Gastrocnemius medialis (tissue), 4 donors: ENCODE measurements around the gene SSH3.

ENCODE experiments used
- POLR2A ChIP-seq, 2 donors: fragments of 450-650 bp; IDR thresholded peaks; one replicate each; pipeline ENCODE4 v1.6.1; 2017; ENCODE audit warnings: antibody characterized with exemption in 2 of 2, mild to moderate bottlenecking in 2 of 2, moderate library complexity in 2 of 2
- TF ChIP-seq, protein P1 (sequence below), 5 experiments: fragments of 450-650 bp in 3 of 5; fragments of 200-600 bp in 2 of 5; sonication (generic) in 2 of 5; IDR thresholded peaks in 4 of 5; conservative IDR thresholded peaks in 1 of 5; 1 replicate in 4 of 5; 2 replicates in 1 of 5; pipeline ENCODE4 v1.5.1; 2016 to 2019; ENCODE audit warnings: antibody characterized with exemption in 5 of 5, mild to moderate bottlenecking in 3 of 5, moderate library complexity in 3 of 5

GRCh38 chr11:67337257-67337656, 33.9 kb downstream of the SSH3 start:
- TF ChIP-seq, protein P1, sequence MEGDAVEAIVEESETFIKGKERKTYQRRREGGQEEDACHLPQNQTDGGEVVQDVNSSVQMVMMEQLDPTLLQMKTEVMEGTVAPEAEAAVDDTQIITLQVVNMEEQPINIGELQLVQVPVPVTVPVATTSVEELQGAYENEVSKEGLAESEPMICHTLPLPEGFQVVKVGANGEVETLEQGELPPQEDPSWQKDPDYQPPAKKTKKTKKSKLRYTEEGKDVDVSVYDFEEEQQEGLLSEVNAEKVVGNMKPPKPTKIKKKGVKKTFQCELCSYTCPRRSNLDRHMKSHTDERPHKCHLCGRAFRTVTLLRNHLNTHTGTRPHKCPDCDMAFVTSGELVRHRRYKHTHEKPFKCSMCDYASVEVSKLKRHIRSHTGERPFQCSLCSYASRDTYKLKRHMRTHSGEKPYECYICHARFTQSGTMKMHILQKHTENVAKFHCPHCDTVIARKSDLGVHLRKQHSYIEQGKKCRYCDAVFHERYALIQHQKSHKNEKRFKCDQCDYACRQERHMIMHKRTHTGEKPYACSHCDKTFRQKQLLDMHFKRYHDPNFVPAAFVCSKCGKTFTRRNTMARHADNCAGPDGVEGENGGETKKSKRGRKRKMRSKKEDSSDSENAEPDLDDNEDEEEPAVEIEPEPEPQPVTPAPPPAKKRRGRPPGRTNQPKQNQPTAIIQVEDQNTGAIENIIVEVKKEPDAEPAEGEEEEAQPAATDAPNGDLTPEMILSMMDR (IDR thresholded peaks at IDR 0.05 in 4 of 5, conservative IDR thresholded peaks at IDR 0.05 in 1 of 5): no peak
- no peak for TF ChIP-seq POLR2A (IDR thresholded peaks at IDR 0.05)
